HT-29 (cell line): ENCODE data around the gene P3H2. TPM values are rescaled to one million over a fixed set of nuclear protein-coding genes. Genes with fewer than 3 reads are reported as not detected.

Source experiments
- small RNA-seq: library from RNA; depleted of rRNA; stranded (forward); fragments of <200 nt; gene quantifications from one replicate; pipeline ENCODE3, GENCODE V24; 2014
- total RNA-seq: library from RNA; depleted of rRNA; stranded (reverse); fragments of >200 nt; shearing (Covaris generic); gene quantifications from 2 replicates; pipeline ENCODE4 v1.2.3, GENCODE V29; 2014; rRNA removed

The P3H2 gene
- total RNA-seq, 1 experiment from 2014 or later, result 1.1 TPM

Small RNA genes lying within 50 kb of the gene (small RNA-seq; reads per million reads assigned to genes)
- gene RNU6-1109P, result not detected

Other genes starting within 250 kb of the P3H2 start
- gene CLDN1, start 201.5 kb upstream of the P3H2 start, total RNA-seq, result 11.4 and 14.2 TPM in 2 replicates